SK-N-SH (cell line): Measurements from ENCODE around the gene EEF1AKMT1. TPM values are rescaled to one million over a fixed set of nuclear protein-coding genes. Genes with fewer than 3 reads are reported as not detected.

Experiments
- CTCF ChIA-PET: fragments of 300-600, 350-600 bp; formaldehyde crosslinking; extraction: SDS; loops from one replicate; lab custom pipeline; 2021; lab: Yijun Ruan, JAX
- POLR2A ChIA-PET: fragments of 350-600 bp; sonication (Branson Sonifier 250); formaldehyde crosslinking; extraction: SDS; loops from one replicate; lab custom pipeline; 2020; ENCODE audit warnings: antibody characterized with exemption, inconsistent platforms; lab: Yijun Ruan, JAX
- DNase-seq: peaks from one replicate; pipeline ENCODE4 v3.0.0; 2012
- H2AFZ ChIP-seq: fragments of 200-600 bp; sonication (generic); 2 replicates; pipeline ENCODE4 v1.8.1; 2016; ENCODE audit warnings: antibody characterized with exemption, mild to moderate bottlenecking, low read depth
- H3F3A ChIP-seq: fragments of 200-600 bp; sonication (generic); replicated peaks from 2 replicates; pipeline ENCODE3; 2016; ENCODE audit warnings: antibody characterized with exemption, mild to moderate bottlenecking; ENCODE audit not compliant: insufficient read depth
- H3K27ac ChIP-seq, 2 experiments: fragments of 200-500 bp in 1 of 2; fragments of 200-600 bp in 1 of 2; sonication (Bioruptor generic) in 1 of 2; sonication (generic), shearing (Covaris generic) in 1 of 2; 2 replicates each; pipeline versions ENCODE4 v1.5.1 to v1.6.1; 2014 to 2016; ENCODE audit warnings: low read depth in 2 of 2, inconsistent platforms in 1 of 2, low read length in 1 of 2, mild to moderate bottlenecking in 1 of 2, mixed read lengths in 1 of 2
- H3K27me3 ChIP-seq: fragments of 200-600 bp; sonication (generic), shearing (Covaris generic); 2 replicates; pipeline ENCODE4 v1.6.1; 2016; ENCODE audit warnings: mixed run types; ENCODE audit not compliant: insufficient read depth
- H3K36me3 ChIP-seq, 2 experiments: fragments of 200-500 bp in 1 of 2; fragments of 200-600 bp in 1 of 2; sonication (Bioruptor generic) in 1 of 2; sonication (generic) in 1 of 2; replicated peaks in 1 of 2; 2 replicates each; pipeline versions ENCODE3 to v1.5.1; 2014 to 2016; ENCODE audit warnings: low read length in 1 of 2, mild to moderate bottlenecking in 1 of 2; ENCODE audit not compliant: insufficient read depth in 2 of 2, control insufficient read depth in 1 of 2
- H3K4me1 ChIP-seq, 2 experiments: fragments of 200-500 bp in 1 of 2; fragments of 200-600 bp in 1 of 2; sonication (Bioruptor generic) in 1 of 2; sonication (generic), shearing (Covaris generic) in 1 of 2; 2 replicates each; pipeline versions ENCODE4 v1.5.1 to v1.6.1; 2014 to 2016; ENCODE audit warnings: low read depth in 1 of 2, low read length in 1 of 2, mixed run types in 1 of 2; ENCODE audit not compliant: insufficient read depth in 2 of 2, control insufficient read depth in 1 of 2
- H3K4me2 ChIP-seq: fragments of 200-600 bp; sonication (generic), shearing (Covaris generic); 2 replicates; pipeline ENCODE4 v1.6.1; 2017; ENCODE audit warnings: mixed run types
- H3K4me3 ChIP-seq, 2 experiments: fragments of 200-500 bp in 1 of 2; fragments of 200-600 bp in 1 of 2; sonication (Bioruptor generic) in 1 of 2; sonication (generic), shearing (Covaris generic) in 1 of 2; 2 replicates each; pipeline versions ENCODE4 v1.5.1 to v1.8.1; 2014 to 2016; ENCODE audit warnings: low read depth in 2 of 2, inconsistent platforms in 1 of 2, low read length in 1 of 2, mild to moderate bottlenecking in 1 of 2, mixed read lengths in 1 of 2, moderate library complexity in 1 of 2
- H3K79me2 ChIP-seq: fragments of 200-600 bp; sonication (generic); 2 replicates; pipeline ENCODE4 v1.8.1; 2017; ENCODE audit warnings: mild to moderate bottlenecking; ENCODE audit not compliant: insufficient read depth
- H3K9ac ChIP-seq: fragments of 200-600 bp; sonication (generic); 2 replicates; pipeline ENCODE4 v1.6.1; 2017; ENCODE audit warnings: mixed run types
- H3K9me2 ChIP-seq: fragments of 200-600 bp; sonication (generic); 2 replicates; pipeline ENCODE4 v1.6.1; 2017; ENCODE audit warnings: mixed run types
- H3K9me3 ChIP-seq: fragments of 200-600 bp; sonication (generic); 2 replicates; pipeline ENCODE4 v1.6.1; 2017; ENCODE audit warnings: mixed run types, mild to moderate bottlenecking, moderate library complexity
- H4K20me1 ChIP-seq: fragments of 200-600 bp; sonication (generic); 2 replicates; pipeline ENCODE4 v1.6.1; 2017; ENCODE audit warnings: mild to moderate bottlenecking, mixed run types; ENCODE audit not compliant: insufficient read depth
- CHD2 ChIP-seq: fragments of 150-350 bp; IDR thresholded peaks from 2 replicates; pipeline ENCODE4 v1.6.1; 2018; ENCODE audit warnings: low read length; ENCODE audit not compliant: partially characterized antibody
- EP300 ChIP-seq, 2 experiments: IDR thresholded peaks; 2 replicates each; pipeline versions ENCODE4 v1.4.0 to v1.6.1; 2012; ENCODE audit warnings: borderline replicate concordance in 1 of 2, low read depth in 1 of 2, low read length in 1 of 2
- FOSL2 ChIP-seq: IDR thresholded peaks from 2 replicates; pipeline ENCODE4 v1.4.0; 2012; ENCODE audit warnings: low read depth, mild to moderate bottlenecking, moderate library complexity, borderline replicate concordance
- GABPA ChIP-seq: IDR thresholded peaks from 2 replicates; pipeline ENCODE4 v1.4.0; 2012; ENCODE audit warnings: low read depth, mild to moderate bottlenecking
- JUND ChIP-seq: IDR thresholded peaks from 2 replicates; pipeline ENCODE4 v1.4.0; 2012
- MAX ChIP-seq: IDR thresholded peaks from 2 replicates; pipeline ENCODE4 v1.4.0; 2012; ENCODE audit warnings: low read depth
- MEF2A ChIP-seq: IDR thresholded peaks from 2 replicates; pipeline ENCODE4 v1.4.0; 2012; ENCODE audit warnings: low read depth, borderline replicate concordance
- MXI1 ChIP-seq: IDR thresholded peaks from 2 replicates; pipeline ENCODE4 v1.6.1; 2012; ENCODE audit warnings: mild to moderate bottlenecking, low read depth, low read length, improper control_type of control experiment
- PBX3 ChIP-seq: IDR thresholded peaks from 2 replicates; pipeline ENCODE4; 2012
- RAD21 ChIP-seq: IDR thresholded peaks from 2 replicates; pipeline ENCODE4 v1.6.1; 2012; ENCODE audit warnings: mild to moderate bottlenecking, low read length
- RXRA ChIP-seq: IDR thresholded peaks from 2 replicates; pipeline ENCODE4 v1.4.0; 2012; ENCODE audit warnings: low read depth, mild to moderate bottlenecking, borderline replicate concordance
- TAF1 ChIP-seq: IDR thresholded peaks from 2 replicates; pipeline ENCODE4 v1.6.1; 2012; ENCODE audit warnings: low read depth, mild to moderate bottlenecking, low read length, moderate library complexity, borderline replicate concordance
- TCF12 ChIP-seq: IDR thresholded peaks from 2 replicates; pipeline ENCODE4 v1.4.0; 2012
- TEAD4 ChIP-seq: IDR thresholded peaks from 2 replicates; pipeline ENCODE4 v1.4.0; 2012; ENCODE audit warnings: mild to moderate bottlenecking, borderline replicate concordance; ENCODE audit not compliant: insufficient read depth
- YY1 ChIP-seq: IDR thresholded peaks from 2 replicates; pipeline ENCODE4 v1.4.0; 2012; ENCODE audit warnings: low read depth, mild to moderate bottlenecking
- WGBS: methylation state at CpG from one replicate; pipeline ENCODE4 v1.1.6; 2017; ENCODE audit warnings: low lambda C conversion rate; 5-methylcytosine and 5-hydroxymethylcytosine counted together
- polyA plus RNA-seq, 3 experiments: library from polyadenylated mRNA; depleted of rRNA; stranded (reverse); fragments of >200 nt; gene quantifications; 2 replicates each; pipeline ENCODE4 v1.2.3, GENCODE V29; 2012
- TF ChIP-seq, protein P1 (sequence below): IDR thresholded peaks from 2 replicates; pipeline ENCODE4 v1.4.0; 2012; ENCODE audit warnings: low read depth, borderline replicate concordance

EEF1AKMT1 gene
- polyA plus RNA-seq, 1 of the 3 experiments (the other 2 are of a cell fraction), result 4.2 TPM

GRCh38 chr13:20704459-20705069, 69.2 kb downstream of the EEF1AKMT1 start:
- no peaks in the 10 kb centered on the region for H3K9me2 ChIP-seq
- TF ChIP-seq TAF1 (no peak), RAD21 (no peak), MEF2A (no peak), GABPA (no peak), FOSL2 (no peak), YY1 (no peak), JUND (no peak), RXRA (no peak), PBX3 (no peak), MXI1 (no peak), TEAD4 (no peak), TCF12 (no peak), EP300 (IDR thresholded peaks at IDR 0.05; ENCODE audit: borderline replicate concordance in 1 of 2, low read depth in 1 of 2, low read length in 1 of 2) (no peak), CHD2 (no peak), MAX (no peak)
- TF ChIP-seq, protein P1, sequence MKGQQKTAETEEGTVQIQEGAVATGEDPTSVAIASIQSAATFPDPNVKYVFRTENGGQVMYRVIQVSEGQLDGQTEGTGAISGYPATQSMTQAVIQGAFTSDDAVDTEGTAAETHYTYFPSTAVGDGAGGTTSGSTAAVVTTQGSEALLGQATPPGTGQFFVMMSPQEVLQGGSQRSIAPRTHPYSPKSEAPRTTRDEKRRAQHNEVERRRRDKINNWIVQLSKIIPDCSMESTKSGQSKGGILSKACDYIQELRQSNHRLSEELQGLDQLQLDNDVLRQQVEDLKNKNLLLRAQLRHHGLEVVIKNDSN, result no peak
- DNase-seq, result no peak
- no peaks in the 10 kb centered on the region for H3K27me3 ChIP-seq
- H3K4me1 ChIP-seq, result peaks cover 9 to 10% of the 10 kb centered on the region in 2 experiments; a peak in 3 of 4 replicates
- no peak overlapping the region for H2AFZ ChIP-seq
- POLR2A ChIA-PET, result interaction anchor here (1.0 kb wide), 1 partner anchor 899 kb away, joined by 3 read pairs; the partner anchor contains the start of gene MICU2
- no peaks in the 10 kb centered on the region for H4K20me1 ChIP-seq
- H3K9ac ChIP-seq, result no peak overlapping the region
- H3F3A ChIP-seq, result peaks cover 14% of the 10 kb centered on the region
- no peak overlapping the region for H3K27ac ChIP-seq
- 58% methylated on average over 11 of the region's 20 CpGs for WGBS
- H3K36me3 ChIP-seq, result no peaks in the 10 kb centered on the region
- no peaks in the 10 kb centered on the region for H3K79me2 ChIP-seq
- H3K4me3 ChIP-seq, result peak overlapping the region in 1 of 2 experiments; percentile 23; a peak in 1 of 4 replicates
- CTCF ChIA-PET, result interaction anchor here (0.8 to 1.3 kb wide), 4 partner anchors 10 to 210 kb away, joined by 3 to 8 read pairs (median 3); no protein-coding TSS in a partner anchor
- no peak overlapping the region for H3K4me2 ChIP-seq
- H3K9me3 ChIP-seq, result no peaks in the 10 kb centered on the region
